ENCODE results near the gene RPL39L. TPM values are rescaled to one million over a fixed set of nuclear protein-coding genes. Genes with fewer than 3 reads are reported as not detected.

Gene RPL39L
- total RNA-seq: 10.8 TPM

DNA sequence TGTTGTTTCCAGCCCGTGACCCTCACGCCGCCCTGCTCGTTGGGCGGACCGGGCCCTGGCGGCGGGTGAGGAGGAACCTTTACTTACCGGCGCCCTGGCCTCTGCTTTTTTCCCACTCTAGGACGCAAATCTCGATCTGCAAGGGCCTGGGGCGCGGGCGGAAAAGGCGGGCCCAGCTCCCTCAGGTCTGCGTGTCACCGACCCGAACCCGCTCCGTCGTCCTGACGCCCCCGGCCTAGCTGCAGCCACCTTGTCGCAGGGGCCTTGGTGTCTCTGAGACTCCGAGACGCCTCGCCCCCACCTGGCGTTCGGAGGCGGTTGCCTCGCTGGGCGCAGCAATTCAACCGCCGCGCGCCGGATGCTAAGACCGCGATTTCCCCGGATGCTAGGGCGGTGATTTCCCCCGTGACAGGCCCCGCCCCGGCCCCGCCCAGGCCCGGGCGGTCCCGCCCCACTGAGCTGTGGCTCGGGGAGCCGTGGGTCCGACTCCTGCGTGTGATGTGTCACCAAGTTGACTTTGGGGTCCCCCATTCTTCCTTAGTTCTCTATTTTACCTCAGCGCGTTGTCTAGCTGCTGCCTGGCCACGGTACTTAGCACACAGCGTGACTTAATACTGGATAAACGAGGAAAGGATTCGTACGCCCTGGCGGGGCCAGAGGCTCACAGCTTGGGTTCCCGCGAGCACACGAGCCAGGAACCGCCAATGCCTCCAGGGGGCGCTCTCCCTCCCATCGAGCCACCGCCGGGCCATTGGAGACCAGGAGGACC lies at the start of gene RPL39L:
RPL39L (minus strand) TSS at position 371 of the 769 bp plus-strand sequence. CDS start 18,196 bp downstream, outside the sequence.
- peak within 1 kb of the TSS; percentile 45 to 62 for H3K4me3 ChIP-seq
- no peaks in the 10 kb centered on the region for H3K9me3 ChIP-seq
- intact Hi-C loops (cut with DNase I): no loop called here
- H3K4me1 ChIP-seq: peaks cover 10% of the 10 kb centered on the region
- H3K27me3 ChIP-seq: no peaks in the 10 kb centered on the region
- peak in 1 of 2 donors; percentile 19 for TF ChIP-seq POLR2A (IDR thresholded peaks at IDR 0.05)
- TF ChIP-seq POLR2AphosphoS5 (IDR thresholded peaks at IDR 0.05; ENCODE audit: insufficient read depth in 1 of 2, low read depth in 1 of 2): peak in 1 of 2 donors; percentile 91
- TF ChIP-seq, protein P1, sequence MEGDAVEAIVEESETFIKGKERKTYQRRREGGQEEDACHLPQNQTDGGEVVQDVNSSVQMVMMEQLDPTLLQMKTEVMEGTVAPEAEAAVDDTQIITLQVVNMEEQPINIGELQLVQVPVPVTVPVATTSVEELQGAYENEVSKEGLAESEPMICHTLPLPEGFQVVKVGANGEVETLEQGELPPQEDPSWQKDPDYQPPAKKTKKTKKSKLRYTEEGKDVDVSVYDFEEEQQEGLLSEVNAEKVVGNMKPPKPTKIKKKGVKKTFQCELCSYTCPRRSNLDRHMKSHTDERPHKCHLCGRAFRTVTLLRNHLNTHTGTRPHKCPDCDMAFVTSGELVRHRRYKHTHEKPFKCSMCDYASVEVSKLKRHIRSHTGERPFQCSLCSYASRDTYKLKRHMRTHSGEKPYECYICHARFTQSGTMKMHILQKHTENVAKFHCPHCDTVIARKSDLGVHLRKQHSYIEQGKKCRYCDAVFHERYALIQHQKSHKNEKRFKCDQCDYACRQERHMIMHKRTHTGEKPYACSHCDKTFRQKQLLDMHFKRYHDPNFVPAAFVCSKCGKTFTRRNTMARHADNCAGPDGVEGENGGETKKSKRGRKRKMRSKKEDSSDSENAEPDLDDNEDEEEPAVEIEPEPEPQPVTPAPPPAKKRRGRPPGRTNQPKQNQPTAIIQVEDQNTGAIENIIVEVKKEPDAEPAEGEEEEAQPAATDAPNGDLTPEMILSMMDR (IDR thresholded peaks at IDR 0.05): peak; percentile 42 to 73 (median 72)
- H3K36me3 ChIP-seq: no peaks in the 10 kb centered on the region
- H3K27ac ChIP-seq: peak within 1 kb of the TSS; percentile 67
- DNase-seq (ENCODE audit: extremely low spot score in 2 of 2): no peak

DNA sequence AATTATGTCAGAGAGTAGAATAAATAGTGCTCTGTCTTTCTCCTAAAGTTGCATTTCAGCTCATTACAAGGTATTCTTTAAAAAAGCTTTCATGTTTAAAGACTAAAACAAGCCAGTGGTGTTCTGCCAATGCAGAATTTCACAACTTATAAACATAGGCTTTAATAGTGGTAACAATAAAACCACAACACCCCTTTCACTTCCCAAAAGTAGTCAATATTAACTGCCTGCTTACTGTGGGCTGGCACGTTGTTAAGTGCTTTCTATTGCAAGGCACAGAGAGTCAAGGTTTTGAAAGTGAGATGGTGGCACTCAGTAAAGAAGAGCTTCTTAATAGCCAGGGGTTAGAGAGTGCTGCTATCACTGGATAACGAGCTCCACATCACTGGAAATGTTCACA lies 49.6 kb upstream of the RPL39L start:
- H3K27ac ChIP-seq: peak overlapping the region; percentile 47
- no peaks in the 10 kb centered on the region for H3K27me3 ChIP-seq
- peaks cover 16% of the 10 kb centered on the region for H3K4me1 ChIP-seq
- H3K4me3 ChIP-seq: no peak overlapping the region
- intact Hi-C loops (cut with DNase I): no loop called here
- no peak for TF ChIP-seq POLR2A (IDR thresholded peaks at IDR 0.05)
- TF ChIP-seq, protein P1 (IDR thresholded peaks at IDR 0.05): no peak
- no peak for TF ChIP-seq POLR2AphosphoS5 (IDR thresholded peaks at IDR 0.05; ENCODE audit: insufficient read depth in 1 of 2, low read depth in 1 of 2)
- H3K36me3 ChIP-seq: no peaks in the 10 kb centered on the region
- no peak for DNase-seq (ENCODE audit: extremely low spot score in 2 of 2)
- H3K9me3 ChIP-seq: no peaks in the 10 kb centered on the region

DNA sequence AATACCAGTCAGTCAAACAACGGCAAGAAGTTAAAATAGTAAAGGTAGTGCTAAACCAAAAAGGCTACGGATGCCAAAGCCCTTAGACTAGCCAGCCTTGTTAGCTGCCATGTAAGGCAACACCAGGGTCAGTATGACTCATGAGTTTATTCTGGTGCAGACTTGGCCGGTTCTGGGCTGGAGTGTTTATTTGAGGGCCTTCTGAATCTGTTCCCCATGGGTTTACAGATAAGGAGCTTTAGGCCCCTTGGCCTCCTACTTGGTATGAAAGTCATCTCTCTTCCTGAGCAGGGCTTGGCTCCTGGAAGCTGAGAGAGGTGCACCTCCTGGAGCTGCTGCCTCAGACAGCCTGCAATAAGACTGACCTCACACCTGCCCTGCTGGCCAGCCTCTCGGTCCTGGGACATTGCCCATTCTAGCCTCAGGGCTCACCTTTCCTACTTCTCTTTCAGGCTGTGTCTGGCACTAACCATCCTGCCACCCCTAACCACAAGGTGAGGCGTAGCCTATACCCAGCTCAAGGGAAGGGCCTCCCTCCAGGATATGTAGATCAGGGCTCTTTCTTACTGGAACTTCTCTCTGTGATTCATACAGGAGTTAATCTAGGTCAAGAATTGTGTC lies 47.6 kb upstream of the RPL39L start:
- intact Hi-C loops (cut with DNase I): no loop called here
- Histone ChIP-seq H3K4me1 (peaks cover 28% of the 10 kb centered on the region), H3K36me3 (no peaks in the 10 kb centered on the region), H3K9me3 (no peaks in the 10 kb centered on the region), H3K27me3 (no peaks in the 10 kb centered on the region), H3K27ac (peak overlapping the region; percentile 64), H3K4me3 (no peak overlapping the region)
- peak; percentile 31 to 64 for TF ChIP-seq POLR2AphosphoS5 (IDR thresholded peaks at IDR 0.05; ENCODE audit: insufficient read depth in 1 of 2, low read depth in 1 of 2)
- TF ChIP-seq POLR2A (IDR thresholded peaks at IDR 0.05): no peak
- TF ChIP-seq, protein P1 (IDR thresholded peaks at IDR 0.05): no peak
- no peak for DNase-seq (ENCODE audit: extremely low spot score in 2 of 2)

DNA sequence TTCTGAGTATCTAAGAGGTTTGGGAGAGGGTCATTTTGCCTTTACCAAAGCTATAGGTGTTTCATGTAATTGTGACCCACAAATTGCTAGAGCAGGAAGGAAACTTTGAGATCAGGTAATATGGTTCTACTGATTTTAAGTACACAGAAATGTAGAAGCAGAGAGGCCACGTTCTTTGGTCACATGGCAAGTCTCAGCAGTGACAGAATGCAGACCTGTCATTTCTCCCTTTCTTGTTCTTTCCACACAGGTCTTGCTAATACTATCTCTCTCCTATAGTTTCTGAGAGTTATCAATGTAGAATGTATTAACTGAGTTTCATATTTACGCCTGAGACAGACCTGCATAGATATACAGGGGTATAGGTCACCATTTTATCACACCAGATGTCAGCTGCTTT lies 47.1 kb upstream of the RPL39L start:
- no peak for DNase-seq (ENCODE audit: extremely low spot score in 2 of 2)
- intact Hi-C loops (cut with DNase I): no loop called here
- H3K36me3 ChIP-seq: no peaks in the 10 kb centered on the region
- H3K4me1 ChIP-seq: peaks cover 28% of the 10 kb centered on the region
- H3K27ac ChIP-seq: peak overlapping the region; percentile 36
- no peaks in the 10 kb centered on the region for H3K27me3 ChIP-seq
- H3K4me3 ChIP-seq: no peak overlapping the region
- TF ChIP-seq, protein P1 (IDR thresholded peaks at IDR 0.05): no peak
- no peak for TF ChIP-seq POLR2A (IDR thresholded peaks at IDR 0.05)
- TF ChIP-seq POLR2AphosphoS5 (IDR thresholded peaks at IDR 0.05; ENCODE audit: insufficient read depth in 1 of 2, low read depth in 1 of 2): no peak
- H3K9me3 ChIP-seq: no peaks in the 10 kb centered on the region

DNA sequence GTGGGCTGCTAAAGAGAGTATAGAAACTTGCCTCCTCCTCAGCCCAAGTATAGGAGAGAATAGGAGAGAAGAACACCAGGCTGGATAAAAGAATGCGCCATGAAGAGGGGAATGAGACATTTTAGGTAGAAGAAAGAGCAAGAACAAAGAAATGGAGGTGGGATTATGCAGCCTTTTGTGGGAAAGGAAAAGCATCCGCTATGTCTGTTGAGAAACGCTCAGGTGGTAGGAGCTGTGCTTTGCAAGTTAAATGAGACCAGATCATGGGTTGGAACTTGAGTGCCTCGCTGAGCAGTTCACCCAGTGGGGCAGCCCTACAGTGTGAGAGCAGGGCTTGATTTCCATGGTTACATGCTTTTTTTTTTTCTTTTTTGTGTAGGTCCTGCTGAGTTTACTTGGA lies 46.5 kb upstream of the RPL39L start:
- Histone ChIP-seq H3K27me3 (no peaks in the 10 kb centered on the region), H3K36me3 (no peaks in the 10 kb centered on the region), H3K4me1 (peaks cover 28% of the 10 kb centered on the region), H3K27ac (peak overlapping the region; percentile 25), H3K9me3 (no peaks in the 10 kb centered on the region), H3K4me3 (no peak overlapping the region)
- intact Hi-C loops (cut with DNase I): no loop called here
- TF ChIP-seq POLR2A (IDR thresholded peaks at IDR 0.05) (no peak), POLR2AphosphoS5 (IDR thresholded peaks at IDR 0.05; ENCODE audit: insufficient read depth in 1 of 2, low read depth in 1 of 2) (no peak)
- TF ChIP-seq, protein P1 (IDR thresholded peaks at IDR 0.05): no peak
- no peak for DNase-seq (ENCODE audit: extremely low spot score in 2 of 2)
